Measurements from ENCODE around the gene OR8D1. TPM values are rescaled to one million over a fixed set of nuclear protein-coding genes. Genes with fewer than 3 reads are reported as not detected.

Gene OR8D1
- total RNA-seq = not detected in 2 replicates

DNA sequence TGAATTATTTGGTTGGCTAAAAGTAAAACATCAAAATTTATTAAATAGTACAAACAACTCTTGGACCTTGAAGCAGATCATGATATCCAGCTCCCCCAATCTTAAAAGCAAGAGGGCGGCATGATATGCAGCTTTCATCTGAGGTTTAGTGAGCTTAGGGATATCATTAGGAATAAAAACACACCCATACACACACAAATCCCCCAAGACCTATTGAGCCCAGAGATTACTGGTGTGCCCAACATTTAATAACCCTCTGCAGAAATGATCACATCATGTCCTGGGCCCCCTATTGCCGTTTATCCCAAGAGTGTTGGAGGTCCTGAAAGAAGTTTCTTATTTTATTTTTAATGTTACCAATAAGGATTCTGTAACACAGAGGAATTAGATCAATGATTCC lies at the start of gene OR8D1:
TSS of gene OR8D1 (minus strand) at position 101 of the 400 bp plus-strand sequence. CDS start 3,183 bp downstream, outside the sequence.
- no peak for DNase-seq (ENCODE audit: extremely low read depth, low read depth, low spot score)

GRCh38 chr11:124359566-124359965 lies 45.8 kb upstream of the OR8D1 start:
- no peak for DNase-seq (ENCODE audit: extremely low read depth, low read depth, low spot score)

- DNase-seq (ENCODE audit: extremely low read depth, low read depth, low spot score) = no peak
These were observed 32.7 kb upstream of the OR8D1 start for GRCh38 chr11:124346311-124346955.

DNA sequence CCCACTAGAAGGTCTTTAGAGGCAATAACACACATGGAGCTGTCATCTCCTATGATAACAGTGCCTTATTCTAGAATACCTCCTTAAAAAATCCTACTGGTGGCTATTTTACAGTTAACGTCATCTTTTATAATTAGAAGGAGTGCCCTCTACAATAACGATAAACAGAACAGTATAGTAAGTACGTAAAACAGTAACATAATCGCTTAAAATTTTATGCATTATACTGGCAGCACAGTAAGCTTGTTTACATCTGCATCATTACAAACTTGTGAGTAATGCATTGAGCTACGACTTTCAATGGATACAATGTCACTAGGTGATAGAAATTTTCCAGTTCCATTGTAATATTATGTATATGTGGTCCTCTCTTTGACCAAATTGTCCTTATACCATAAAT lies 30.6 kb upstream of the OR8D1 start:
- no peak for DNase-seq (ENCODE audit: extremely low read depth, low read depth, low spot score)

DNA sequence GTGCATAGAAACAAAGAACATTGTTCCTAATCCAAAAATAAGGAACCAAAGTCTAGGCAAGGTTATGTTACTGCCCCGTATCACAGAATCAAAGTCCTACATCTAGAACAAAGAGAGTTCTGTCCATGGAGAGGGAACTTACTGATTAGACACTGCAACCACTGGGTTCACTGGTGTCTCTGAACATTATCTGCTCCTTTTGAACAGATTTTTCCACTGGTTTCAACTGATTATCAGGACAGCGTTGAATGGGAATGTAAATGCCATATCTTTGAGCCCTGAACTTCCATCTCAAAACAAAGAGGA lies 26.3 kb upstream of the OR8D1 start:
- no peak for DNase-seq (ENCODE audit: extremely low read depth, low read depth, low spot score)

- no peak for DNase-seq (ENCODE audit: extremely low read depth, low read depth, low spot score)
These were observed 25.8 kb upstream of the OR8D1 start for GRCh38 chr11:124339396-124340141.

- DNase-seq (ENCODE audit: extremely low read depth, low read depth, low spot score) = no peak
These were observed 18.1 kb upstream of the OR8D1 start for GRCh38 chr11:124331873-124332272.

DNA sequence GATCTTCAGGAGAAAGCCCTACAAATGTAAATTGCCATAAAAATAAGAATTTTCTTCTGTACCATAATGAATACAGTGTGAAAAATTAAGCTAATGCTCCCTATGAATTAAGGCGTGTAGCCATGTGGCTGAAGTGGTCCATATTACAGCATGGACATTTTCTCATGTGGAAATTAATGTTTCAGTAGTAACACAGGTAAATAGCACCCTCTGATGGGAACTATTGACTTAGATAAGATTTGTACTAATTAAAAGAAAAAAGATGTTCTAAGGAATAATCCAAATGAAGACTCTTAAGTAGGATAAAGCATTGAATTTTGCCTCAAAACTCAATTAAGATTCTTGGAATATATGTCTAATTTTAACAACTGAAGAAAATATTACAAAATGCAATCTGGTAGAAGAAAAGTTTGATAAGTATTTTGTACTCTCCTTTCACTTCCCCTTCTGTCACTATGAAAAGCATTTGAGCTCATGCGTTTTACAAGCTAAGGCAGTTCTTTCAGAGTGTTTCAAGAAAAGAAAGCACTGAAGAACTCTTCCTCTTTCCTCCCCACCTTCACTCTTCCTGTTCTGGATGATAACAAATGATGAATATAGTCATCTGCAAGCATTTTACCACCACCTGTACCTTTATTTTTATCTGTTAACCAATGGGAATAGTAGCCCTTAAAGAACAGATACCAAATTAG lies 16.2 kb upstream of the OR8D1 start:
- DNase-seq (ENCODE audit: extremely low read depth, low read depth, low spot score) = no peak

- DNase-seq (ENCODE audit: extremely low read depth, low read depth, low spot score) = no peak
These were observed 14.0 kb upstream of the OR8D1 start for GRCh38 chr11:124327775-124328174.

DNA sequence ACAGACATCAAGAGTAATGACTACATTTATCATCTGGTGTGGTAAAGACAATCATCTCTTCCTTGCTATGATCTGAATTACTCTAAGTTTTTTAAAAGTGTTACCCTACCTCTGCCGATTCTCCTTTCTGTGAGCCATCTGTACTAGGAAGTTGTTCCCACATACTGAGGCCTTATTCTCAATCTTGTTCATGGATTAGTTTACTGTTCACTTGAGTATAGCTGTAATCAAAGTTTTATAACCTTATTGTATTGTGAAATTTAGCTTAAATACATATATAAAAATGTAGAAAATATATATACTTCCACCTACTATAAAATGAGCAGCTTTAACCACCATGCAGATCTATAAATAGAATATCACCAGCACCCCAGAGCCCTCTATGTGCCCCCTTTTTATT lies 8.6 kb upstream of the OR8D1 start:
- DNase-seq (ENCODE audit: extremely low read depth, low read depth, low spot score) = no peak

DNA sequence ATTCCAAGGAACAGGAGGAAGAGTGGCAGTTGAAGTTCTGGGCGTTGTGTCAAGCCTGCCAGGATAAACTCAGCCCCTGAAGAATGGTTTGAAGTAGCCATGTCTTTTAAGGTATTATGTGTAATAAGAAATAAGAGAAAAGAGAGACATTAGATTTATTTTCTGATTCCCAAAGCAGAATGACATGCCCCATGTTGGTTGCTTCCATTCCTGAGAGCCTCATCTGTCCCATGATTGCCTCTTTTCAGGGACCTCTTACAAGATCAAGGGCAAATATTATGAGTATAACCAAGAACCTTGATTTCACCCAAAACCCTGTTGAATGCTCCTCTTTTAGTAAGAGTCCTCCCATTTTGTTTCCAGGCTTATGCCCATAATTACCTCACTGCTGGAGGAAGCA lies 6.3 kb upstream of the OR8D1 start, which contains the start of gene OR8D2:
TSS of gene OR8D2 (minus strand) at position 101 of the 400 bp plus-strand sequence. CDS start at position 101, 0 bp downstream.
- no peak for DNase-seq (ENCODE audit: extremely low read depth, low read depth, low spot score)

- DNase-seq (ENCODE audit: extremely low read depth, low read depth, low spot score) = peak; percentile 58
These were observed 1.3 kb upstream of the OR8D1 start for GRCh38 chr11:124315052-124315451.

DNA sequence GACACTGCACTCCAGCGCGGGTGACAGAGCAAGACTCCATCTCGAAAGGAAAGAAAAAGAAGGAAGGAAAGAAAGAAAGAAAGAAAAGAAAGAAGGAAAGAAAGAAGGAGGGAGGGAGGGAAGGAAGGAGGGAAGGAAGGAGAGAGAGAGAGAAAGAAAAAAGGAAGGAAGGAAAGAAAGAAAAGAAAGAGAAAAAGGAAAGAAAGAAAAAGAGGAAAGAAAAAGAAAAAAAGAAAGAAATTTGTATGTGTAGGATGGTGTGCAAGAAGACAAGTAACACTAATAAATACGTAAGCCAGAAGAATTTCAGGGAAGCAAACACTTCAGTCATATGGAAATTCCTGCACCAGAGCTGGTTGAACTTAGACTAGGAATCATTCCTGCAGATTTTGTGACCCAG lies 618 bp downstream of the OR8D1 start:
- DNase-seq (ENCODE audit: extremely low read depth, low read depth, low spot score) = no peak

- no peak for DNase-seq (ENCODE audit: extremely low read depth, low read depth, low spot score)
These were observed 2.1 kb downstream of the OR8D1 start for GRCh38 chr11:124311670-124312069.

- no peak for DNase-seq (ENCODE audit: extremely low read depth, low read depth, low spot score)
These were observed 2.5 kb downstream of the OR8D1 start for GRCh38 chr11:124311269-124311668.

- DNase-seq (ENCODE audit: extremely low read depth, low read depth, low spot score) = no peak
These were observed 3.0 kb downstream of the OR8D1 start for GRCh38 chr11:124310721-124311120.

DNA sequence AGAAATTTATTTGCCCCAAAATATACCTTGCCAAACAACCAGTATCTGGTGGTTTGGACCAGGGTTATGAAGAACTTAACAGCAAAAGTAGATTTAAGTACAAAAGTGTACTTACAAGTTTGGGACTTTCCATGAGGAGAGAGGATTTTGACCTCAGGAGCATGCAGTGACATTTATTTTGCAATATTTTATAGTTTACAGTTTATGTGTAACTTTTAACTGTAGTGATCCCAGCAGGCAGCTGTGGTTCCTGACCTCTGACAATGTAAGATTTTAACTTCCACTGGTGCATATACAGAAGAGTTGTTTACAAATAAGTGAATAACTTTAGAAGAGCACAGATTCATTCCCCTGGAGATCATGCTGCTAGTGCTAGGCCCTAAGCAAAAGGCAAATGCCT lies 6.7 kb downstream of the OR8D1 start:
- DNase-seq (ENCODE audit: extremely low read depth, low read depth, low spot score) = no peak

GRCh38 chr11:124302347-124303125 lies 11.2 kb downstream of the OR8D1 start:
- DNase-seq (ENCODE audit: extremely low read depth, low read depth, low spot score) = no peak

DNA sequence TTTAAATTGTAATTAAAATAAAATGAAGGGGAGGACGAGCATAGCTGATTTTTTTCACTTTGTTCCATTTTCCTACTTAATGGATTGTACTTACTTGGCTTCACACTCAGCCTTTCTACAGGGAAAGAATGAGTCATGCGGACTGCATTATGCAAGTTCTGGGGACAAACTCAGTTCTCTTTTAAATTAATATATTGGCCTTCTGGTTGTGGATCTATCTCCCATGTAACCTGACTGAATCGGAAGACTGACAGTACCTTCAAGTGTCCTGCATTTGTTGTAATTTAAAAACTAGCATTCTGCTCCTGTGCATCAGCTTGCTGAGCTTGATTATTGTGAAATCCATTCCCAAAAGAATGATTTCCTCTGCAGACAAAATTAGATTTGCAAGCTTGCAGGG lies 12.2 kb downstream of the OR8D1 start:
- DNase-seq (ENCODE audit: extremely low read depth, low read depth, low spot score) = no peak

DNA sequence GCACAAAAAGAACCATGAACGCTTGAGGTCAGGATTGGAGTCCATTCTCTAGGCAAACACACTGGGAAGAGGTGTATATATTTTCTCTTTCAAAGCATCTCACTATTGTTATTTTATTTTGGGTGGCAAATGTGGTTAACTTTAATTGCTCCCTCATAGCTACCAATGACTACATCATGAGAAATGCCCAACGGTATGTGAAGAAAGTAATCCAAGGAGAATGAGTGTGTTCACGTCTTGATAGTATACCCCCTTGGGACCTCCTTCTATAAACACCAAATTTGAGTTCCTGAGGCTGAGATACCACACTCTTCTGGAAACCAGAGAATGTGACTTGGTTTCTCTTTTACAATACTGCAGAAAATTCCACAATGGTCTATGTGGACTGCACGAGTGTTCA lies 15.8 kb downstream of the OR8D1 start:
- DNase-seq (ENCODE audit: extremely low read depth, low read depth, low spot score) = no peak

DNA sequence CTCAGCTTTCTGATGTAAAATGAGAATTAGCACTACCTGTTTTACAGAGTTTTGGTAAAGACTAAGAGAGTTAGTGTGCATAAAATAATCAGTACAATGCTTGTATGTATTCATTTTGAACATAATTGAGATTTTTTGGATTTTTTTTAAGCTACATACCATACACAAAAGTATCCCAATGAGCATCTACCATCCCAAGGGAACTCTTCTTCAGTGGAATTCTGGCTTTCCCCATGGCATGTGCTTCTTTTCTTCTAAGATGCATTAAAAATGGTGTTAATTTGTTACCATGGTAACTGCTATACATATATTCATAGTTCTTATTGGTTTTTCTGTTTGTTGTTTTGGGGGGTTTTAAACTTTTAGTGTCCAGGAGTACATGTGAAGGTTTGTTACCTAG lies 17.7 kb downstream of the OR8D1 start:
- DNase-seq (ENCODE audit: extremely low read depth, low read depth, low spot score) = no peak
